ENCODE measurements around the gene SETD2.

DNA sequence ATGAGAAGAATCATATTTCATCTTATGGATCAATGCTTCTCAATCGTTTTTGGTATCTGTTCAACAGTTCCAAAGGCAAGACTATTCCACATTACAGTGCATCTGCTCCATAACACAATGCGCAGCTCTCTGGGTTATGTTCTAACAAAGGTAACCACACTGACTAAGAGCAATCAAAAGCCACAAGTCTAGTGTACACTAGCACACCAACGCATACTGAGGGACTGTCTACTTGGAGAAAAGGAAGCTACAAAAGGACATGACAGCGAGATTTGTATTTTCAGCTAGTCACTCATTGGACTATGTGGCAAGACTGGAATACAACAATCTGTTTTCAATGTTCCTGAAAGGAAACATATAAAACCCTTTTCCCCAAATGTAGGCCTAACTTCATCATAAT lies 35.8 kb downstream of the SETD2 start:
- TF ChIP-seq, protein P1, sequence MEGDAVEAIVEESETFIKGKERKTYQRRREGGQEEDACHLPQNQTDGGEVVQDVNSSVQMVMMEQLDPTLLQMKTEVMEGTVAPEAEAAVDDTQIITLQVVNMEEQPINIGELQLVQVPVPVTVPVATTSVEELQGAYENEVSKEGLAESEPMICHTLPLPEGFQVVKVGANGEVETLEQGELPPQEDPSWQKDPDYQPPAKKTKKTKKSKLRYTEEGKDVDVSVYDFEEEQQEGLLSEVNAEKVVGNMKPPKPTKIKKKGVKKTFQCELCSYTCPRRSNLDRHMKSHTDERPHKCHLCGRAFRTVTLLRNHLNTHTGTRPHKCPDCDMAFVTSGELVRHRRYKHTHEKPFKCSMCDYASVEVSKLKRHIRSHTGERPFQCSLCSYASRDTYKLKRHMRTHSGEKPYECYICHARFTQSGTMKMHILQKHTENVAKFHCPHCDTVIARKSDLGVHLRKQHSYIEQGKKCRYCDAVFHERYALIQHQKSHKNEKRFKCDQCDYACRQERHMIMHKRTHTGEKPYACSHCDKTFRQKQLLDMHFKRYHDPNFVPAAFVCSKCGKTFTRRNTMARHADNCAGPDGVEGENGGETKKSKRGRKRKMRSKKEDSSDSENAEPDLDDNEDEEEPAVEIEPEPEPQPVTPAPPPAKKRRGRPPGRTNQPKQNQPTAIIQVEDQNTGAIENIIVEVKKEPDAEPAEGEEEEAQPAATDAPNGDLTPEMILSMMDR (IDR thresholded peaks at IDR 0.05; ENCODE audit: low read depth, low read length), result no peak
- no peak for TF ChIP-seq EZH2phosphoT487 (IDR thresholded peaks at IDR 0.05; ENCODE audit: low read depth)
